ENCODE results near the gene PRF1. TPM values are rescaled to one million over a fixed set of nuclear protein-coding genes. Genes with fewer than 3 reads are reported as not detected.

Gene PRF1
- total and polyA plus RNA-seq, 10 donors: 6.6 to 79.6 (median 54.6) TPM

- Histone ChIP-seq H3K4me1 (no peaks in the 10 kb centered on the region), H3K4me3 (no peak overlapping the region), H3K9me3 (peaks cover 0 to 39% (median 25%) of the 10 kb centered on the region in 8 donors), H3K27ac (no peak overlapping the region), H3K36me3 (no peaks in the 10 kb centered on the region), H3K27me3 (replicated peaks in 1 of 7) (no peaks in the 10 kb centered on the region)
- 77 to 97% (median 90%) methylated on average over 3 of the region's 3 CpGs; no CpG with 5 or more reads in 1 of the 5 donors for WGBS, 5 donors
- DNase-seq: no peak
- TF ChIP-seq CTCF (IDR thresholded peaks at IDR 0.05 in 8 of 11, conservative IDR thresholded peaks at IDR 0.05 in 3 of 11): no peak
- TF ChIP-seq POLR2A (IDR thresholded peaks at IDR 0.05): no peak
- TF ChIP-seq POLR2AphosphoS5 (IDR thresholded peaks at IDR 0.05): no peak
- intact Hi-C loops (cut with DNase I; ENCODE audit: low total_unique reads): no loop called here
These were observed 20.0 kb upstream of the PRF1 start for GRCh38 chr10:70622541-70622940.

- no peak for DNase-seq
- TF ChIP-seq POLR2AphosphoS5 (IDR thresholded peaks at IDR 0.05) (no peak), POLR2A (IDR thresholded peaks at IDR 0.05) (no peak), CTCF (IDR thresholded peaks at IDR 0.05 in 8 of 11, conservative IDR thresholded peaks at IDR 0.05 in 3 of 11) (no peak)
- H3K27ac ChIP-seq: no peak overlapping the region
- H3K4me3 ChIP-seq: no peak overlapping the region
- H3K27me3 ChIP-seq (replicated peaks in 1 of 7): no peaks in the 10 kb centered on the region
- H3K9me3 ChIP-seq: peaks cover 0 to 32% (median 19%) of the 10 kb centered on the region in 8 donors
- no peaks in the 10 kb centered on the region for H3K4me1 ChIP-seq
- WGBS, 5 donors: 70 to 82% (median 78%) methylated on average over 4 of the region's 4 CpGs
- intact Hi-C loops (cut with DNase I; ENCODE audit: low total_unique reads): no loop called here
- H3K36me3 ChIP-seq: no peaks in the 10 kb centered on the region
These were observed 19.1 kb upstream of the PRF1 start for GRCh38 chr10:70621503-70622078.

GRCh38 chr10:70620020-70620289 is 17.4 kb upstream of the PRF1 start:
- H3K36me3 ChIP-seq: no peaks in the 10 kb centered on the region
- peaks cover 0 to 9% (median 0%) of the 10 kb centered on the region in 6 donors for H3K4me1 ChIP-seq
- no peaks in the 10 kb centered on the region for H3K27me3 ChIP-seq (replicated peaks in 1 of 7)
- no peak for DNase-seq
- no peak overlapping the region for H3K4me3 ChIP-seq
- intact Hi-C loops (cut with DNase I; ENCODE audit: low total_unique reads): no loop called here
- no peak overlapping the region for H3K27ac ChIP-seq
- no peak for TF ChIP-seq CTCF (IDR thresholded peaks at IDR 0.05 in 8 of 11, conservative IDR thresholded peaks at IDR 0.05 in 3 of 11)
- no peak for TF ChIP-seq POLR2A (IDR thresholded peaks at IDR 0.05)
- TF ChIP-seq POLR2AphosphoS5 (IDR thresholded peaks at IDR 0.05): no peak
- H3K9me3 ChIP-seq: peaks cover 0 to 32% (median 19%) of the 10 kb centered on the region in 8 donors

GRCh38 chr10:70619271-70620019 is 16.9 kb upstream of the PRF1 start:
- peaks cover 0 to 32% (median 19%) of the 10 kb centered on the region in 8 donors for H3K9me3 ChIP-seq
- H3K4me3 ChIP-seq: no peak overlapping the region
- TF ChIP-seq CTCF (IDR thresholded peaks at IDR 0.05 in 8 of 11, conservative IDR thresholded peaks at IDR 0.05 in 3 of 11) (peak in 4 of 11 experiments; percentile 14 to 20 (median 16)), POLR2AphosphoS5 (IDR thresholded peaks at IDR 0.05) (no peak)
- no peaks in the 10 kb centered on the region for H3K27me3 ChIP-seq (replicated peaks in 1 of 7)
- no peak overlapping the region for H3K27ac ChIP-seq
- DNase-seq: no peak
- H3K36me3 ChIP-seq: no peaks in the 10 kb centered on the region
- intact Hi-C loops (cut with DNase I; ENCODE audit: low total_unique reads): no loop called here
- peaks cover 0 to 9% (median 0%) of the 10 kb centered on the region in 6 donors for H3K4me1 ChIP-seq
- WGBS, 5 donors: 61 to 77% (median 72%) methylated on average over 4 of the region's 4 CpGs

All from spleen (tissue), 11 donors.